Psoas muscle (tissue), 8 donors: Measurements from ENCODE around the gene ARPC1B. TPM values are rescaled to one million over a fixed set of nuclear protein-coding genes. Genes with fewer than 3 reads are reported as not detected.
A peak's percentile ranks its signal among the peaks of the same experiment; 100 is the strongest.
"Not testable (repeated sequence)": the region's sequence is repeated elsewhere in the genome, so short reads cannot be mapped to it uniquely, and the experiment has no call there.

ENCODE experiments used
- ATAC-seq, 4 donors: fragments of 200-7000 bp; cut with Tn5 transposase; one replicate each; pipeline ENCODE4 v1.9.1; 2020; ENCODE audit warnings: moderate library complexity in 3 of 4, mild to moderate bottlenecking in 2 of 4
- DNase-seq, 2 donors: peaks; one replicate each; pipeline ENCODE4 v3.0.0-alpha.2; 2020
- H3K27ac ChIP-seq: fragments of 200-600 bp; one replicate; pipeline ENCODE4 v1.8.0; 2022
- H3K27me3 ChIP-seq, 3 donors: fragments of 200-600 bp in 1 of 3; one replicate each; pipeline versions ENCODE4 v1.6.1 to v1.8.0; 2013 to 2022; ENCODE audit warnings: low read length in 2 of 3, mild to moderate bottlenecking in 2 of 3, moderate library complexity in 1 of 3; ENCODE audit not compliant: insufficient read depth in 3 of 3
- H3K36me3 ChIP-seq, 2 donors: fragments of 200-600 bp in 1 of 2; one replicate each; pipeline versions ENCODE4 v1.6.1 to v1.8.0; 2013 to 2022; ENCODE audit warnings: low read depth in 1 of 2, mild to moderate bottlenecking in 1 of 2, moderate library complexity in 1 of 2; ENCODE audit not compliant: insufficient read depth in 1 of 2
- H3K4me1 ChIP-seq: fragments of 200-600 bp; one replicate; pipeline ENCODE4 v1.8.0; 2022
- H3K4me3 ChIP-seq: fragments of 200-600 bp; one replicate; pipeline ENCODE4 v1.8.0; 2022; ENCODE audit warnings: mild to moderate bottlenecking
- H3K9me3 ChIP-seq: fragments of 200-600 bp; one replicate; pipeline ENCODE4 v1.8.0; 2022
- CTCF ChIP-seq: fragments of 200-600 bp; IDR thresholded peaks from one replicate; pipeline ENCODE4 v1.8.0; 2022; ENCODE audit warnings: antibody characterized with exemption
- WGBS, 3 donors: extraction: QIAGEN DNeasy Blood & Tissue Kit; methylation state at CpG; one replicate each; pipeline versions ENCODE4 v1.1.6 to v1.1.7; 2013; 5-methylcytosine and 5-hydroxymethylcytosine counted together
- intact Hi-C, 2 donors: fragments of 100-400 bp; cut with DNase I; formaldehyde crosslinking; loops; one replicate each; pipeline versions ENCODE4 v1.11.0 to v1.14.2; 2022
- polyA plus RNA-seq, 3 donors: library from polyadenylated mRNA; stranded (reverse); fragments of 200-250 nt; gene quantifications; one replicate each; pipeline ENCODE4 v1.2.3, GENCODE V29; 2013
- total RNA-seq, 4 donors: library from RNA; stranded (reverse); fragmentation: NEBNext Ultra II Directional in 2 of 4; extraction: Animal tissue kit (Norgen Biotek cat#: 25700) in 2 of 4; gene quantifications; one replicate each; pipeline versions ENCODE4 v1.2.1 to v1.2.4, GENCODE V29; 2021 to 2023
- donor health status: healthy with polysubstance abuse.
- donor health status: DM: no; HTN: no; CAD: no; lungs with moderate emphysema.
- donor health status: Bipolar disorder and iron deficiency.
- donor health status: healthy.
- donor health status: DM: yes; HTN: yes; CAD: no.
- donor health status: DM: no; HTN: no; CAD: no.
- donor health status: DM: no; HTN: no; CAD: no.
- donor health status: DM: yes; HTN: yes; CAD: no.

The ARPC1B gene
- total and polyA plus RNA-seq, 7 donors, result 12.9 to 61.5 (median 19.1) TPM

GRCh38 chr7:99331002-99331401 lies 43.5 kb upstream of the ARPC1B start:
- DNase-seq (no peak), ATAC-seq (peak; percentile 40 to 63 (median 48))
- Histone ChIP-seq H3K4me3 (no peak overlapping the region), H3K4me1 (peaks cover 29% of the 10 kb centered on the region), H3K36me3 (peaks cover 0 to 32% of the 10 kb centered on the region in 2 donors), H3K9me3 (no peaks in the 10 kb centered on the region), H3K27me3 (no peaks in the 10 kb centered on the region), H3K27ac (peak overlapping the region; percentile 39)
- 91 to 97% (median 97%) methylated on average over 2 of the region's 2 CpGs for WGBS, 3 donors
- intact Hi-C loops, result no loop called here
- TF ChIP-seq CTCF, result no peak

GRCh38 chr7:99339595-99339994 lies 34.9 kb upstream of the ARPC1B start:
- H3K27ac ChIP-seq, result no peak overlapping the region
- TF ChIP-seq CTCF, result no peak
- ATAC-seq, result no peak
- no peak overlapping the region for H3K4me3 ChIP-seq
- H3K4me1 ChIP-seq, result no peaks in the 10 kb centered on the region
- H3K27me3 ChIP-seq, result no peaks in the 10 kb centered on the region
- H3K36me3 ChIP-seq, result peaks cover 3 to 98% of the 10 kb centered on the region in 2 donors
- WGBS, 3 donors, result 90 to 94% (median 92%) methylated on average over 3 of the region's 3 CpGs
- H3K9me3 ChIP-seq, result no peaks in the 10 kb centered on the region
- no peak for DNase-seq
- intact Hi-C loops, result no loop called here

- ATAC-seq (no peak), DNase-seq (no peak)
- no peaks in the 10 kb centered on the region for H3K4me1 ChIP-seq
- no peaks in the 10 kb centered on the region for H3K27me3 ChIP-seq
- no peak overlapping the region for H3K4me3 ChIP-seq
- intact Hi-C loops, result no loop called here
- H3K36me3 ChIP-seq, result peaks cover 3 to 98% of the 10 kb centered on the region in 2 donors
- no peak for TF ChIP-seq CTCF
- H3K9me3 ChIP-seq, result no peaks in the 10 kb centered on the region
- no peak overlapping the region for H3K27ac ChIP-seq
- 91 to 95% (median 94%) methylated on average over 3 of the region's 3 CpGs for WGBS, 3 donors
Measured at GRCh38 chr7:99340659-99341058, 33.9 kb upstream of the ARPC1B start.

GRCh38 chr7:99344061-99344647 lies 30.4 kb upstream of the ARPC1B start:
- Histone ChIP-seq H3K36me3 (peaks cover 4 to 98% of the 10 kb centered on the region in 2 donors), H3K4me3 (no peak overlapping the region), H3K27ac (no peak overlapping the region), H3K9me3 (no peaks in the 10 kb centered on the region), H3K4me1 (no peaks in the 10 kb centered on the region), H3K27me3 (no peaks in the 10 kb centered on the region)
- DNase-seq (no peak), ATAC-seq (no peak)
- 88 to 95% (median 95%) methylated on average over 13 of the region's 13 CpGs for WGBS, 3 donors
- intact Hi-C loops, result no loop called here
- no peak for TF ChIP-seq CTCF

- H3K4me3 ChIP-seq, H3K27ac ChIP-seq, H3K4me1 ChIP-seq, ATAC-seq, intact Hi-C loops, DNase-seq, H3K27me3 ChIP-seq, H3K9me3 ChIP-seq: not testable (repeated sequence)
- H3K36me3 ChIP-seq, result peaks cover 13 to 100% of the 10 kb centered on the region in 2 donors
- 91 to 97% (median 95%) methylated on average over 3 of the region's 3 CpGs for WGBS, 3 donors
Measured at GRCh38 chr7:99350641-99351040, 23.9 kb upstream of the ARPC1B start.
